Measurements from ENCODE around the gene RGL3. TPM values are rescaled to one million over a fixed set of nuclear protein-coding genes. Genes with fewer than 3 reads are reported as not detected.
"Not testable (repeated sequence)": the region's sequence is repeated elsewhere in the genome, so short reads cannot be mapped to it uniquely, and the experiment has no call there.

Gene RGL3
- total RNA-seq, 1 donor from 2014 or later, result 0.66 TPM

DNA sequence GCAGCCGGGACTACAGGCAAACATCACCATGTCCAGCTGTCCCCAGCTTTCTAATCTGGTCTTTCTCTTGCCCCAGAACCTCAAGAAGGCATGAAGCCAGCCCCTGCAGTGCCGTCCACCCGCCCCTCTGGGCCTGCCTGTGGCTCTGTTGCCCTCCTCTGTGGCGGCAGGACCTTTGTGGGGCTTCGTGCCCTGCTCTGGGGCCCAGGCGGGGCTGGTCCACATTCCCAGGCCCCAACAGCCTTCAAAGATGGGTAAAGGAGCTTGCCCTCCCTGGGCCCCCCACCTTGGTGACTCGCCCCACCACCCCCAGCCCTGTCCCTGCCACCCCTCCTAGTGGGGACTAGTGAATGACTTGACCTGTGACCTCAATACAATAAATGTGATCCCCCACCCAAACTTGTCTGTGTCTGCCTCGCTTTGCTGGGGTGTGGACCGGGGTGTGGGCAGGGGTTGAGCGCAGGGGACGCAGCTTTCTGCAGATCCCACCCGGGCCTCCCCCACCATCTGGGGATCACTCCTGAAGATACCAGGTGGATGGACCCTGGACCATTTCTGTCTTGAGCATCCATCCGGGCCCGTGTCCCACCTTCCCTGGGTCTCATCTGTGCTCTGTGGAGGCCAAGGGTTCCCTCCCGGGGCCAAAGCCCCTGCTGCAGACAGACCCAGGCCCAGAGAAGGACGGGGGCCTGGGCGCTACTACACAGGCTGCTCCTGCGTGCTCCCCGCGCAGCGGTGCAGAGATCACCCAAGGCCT lies 31.6 kb upstream of the RGL3 start:
- no peak for DNase-seq (ENCODE audit: low read depth, low spot score)

DNA sequence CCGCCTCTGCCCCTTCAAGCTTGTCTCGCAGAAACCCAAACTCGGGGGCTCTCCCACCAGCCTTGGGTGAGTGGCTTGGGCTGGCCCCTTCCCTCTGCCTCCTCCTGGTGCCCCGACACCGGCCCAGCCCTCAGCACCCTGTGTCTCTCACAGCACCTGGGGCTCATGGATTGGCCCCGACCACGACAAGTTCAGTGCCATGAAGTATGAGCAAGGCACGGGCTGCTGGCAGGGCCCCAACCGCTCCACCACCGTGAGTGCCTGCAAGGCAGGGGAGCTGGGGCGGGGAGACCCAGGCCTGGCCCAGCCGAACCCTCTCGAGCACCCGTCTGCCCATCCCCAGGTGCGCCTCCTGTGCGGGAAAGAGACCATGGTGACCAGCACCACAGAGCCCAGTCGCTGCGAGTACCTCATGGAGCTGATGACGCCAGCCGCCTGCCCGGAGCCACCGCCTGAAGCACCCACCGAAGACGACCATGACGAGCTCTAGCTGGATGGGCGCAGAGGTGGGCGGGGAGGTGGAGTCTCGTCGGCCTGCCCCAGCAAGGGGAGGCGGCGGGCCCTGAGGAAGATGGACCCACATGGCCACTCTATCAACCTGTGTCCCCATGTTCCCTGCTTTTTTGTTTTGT lies 29.9 kb upstream of the RGL3 start:
- DNase-seq (ENCODE audit: low read depth, low spot score), result no peak

DNA sequence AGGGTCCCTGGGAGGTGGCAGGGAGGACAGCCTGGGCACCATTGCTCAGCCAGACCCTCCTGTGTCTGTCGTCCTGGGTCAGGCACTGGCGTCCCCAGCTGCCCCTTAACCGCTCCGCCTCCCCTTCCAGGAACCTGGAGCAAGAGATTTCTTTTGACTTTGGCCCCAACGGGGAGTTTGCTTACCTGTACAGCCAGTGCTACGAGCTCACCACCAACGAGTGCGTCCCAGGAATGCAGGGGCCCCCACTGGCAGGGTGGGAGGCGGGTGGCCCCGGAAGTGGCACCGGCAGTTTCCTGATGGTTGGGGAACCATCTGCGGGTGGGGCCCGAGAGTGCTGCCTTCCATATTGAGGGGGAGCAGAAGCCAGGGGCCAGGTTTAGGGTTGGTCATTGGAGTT lies 29.3 kb upstream of the RGL3 start:
- no peak for DNase-seq (ENCODE audit: low read depth, low spot score)

DNA sequence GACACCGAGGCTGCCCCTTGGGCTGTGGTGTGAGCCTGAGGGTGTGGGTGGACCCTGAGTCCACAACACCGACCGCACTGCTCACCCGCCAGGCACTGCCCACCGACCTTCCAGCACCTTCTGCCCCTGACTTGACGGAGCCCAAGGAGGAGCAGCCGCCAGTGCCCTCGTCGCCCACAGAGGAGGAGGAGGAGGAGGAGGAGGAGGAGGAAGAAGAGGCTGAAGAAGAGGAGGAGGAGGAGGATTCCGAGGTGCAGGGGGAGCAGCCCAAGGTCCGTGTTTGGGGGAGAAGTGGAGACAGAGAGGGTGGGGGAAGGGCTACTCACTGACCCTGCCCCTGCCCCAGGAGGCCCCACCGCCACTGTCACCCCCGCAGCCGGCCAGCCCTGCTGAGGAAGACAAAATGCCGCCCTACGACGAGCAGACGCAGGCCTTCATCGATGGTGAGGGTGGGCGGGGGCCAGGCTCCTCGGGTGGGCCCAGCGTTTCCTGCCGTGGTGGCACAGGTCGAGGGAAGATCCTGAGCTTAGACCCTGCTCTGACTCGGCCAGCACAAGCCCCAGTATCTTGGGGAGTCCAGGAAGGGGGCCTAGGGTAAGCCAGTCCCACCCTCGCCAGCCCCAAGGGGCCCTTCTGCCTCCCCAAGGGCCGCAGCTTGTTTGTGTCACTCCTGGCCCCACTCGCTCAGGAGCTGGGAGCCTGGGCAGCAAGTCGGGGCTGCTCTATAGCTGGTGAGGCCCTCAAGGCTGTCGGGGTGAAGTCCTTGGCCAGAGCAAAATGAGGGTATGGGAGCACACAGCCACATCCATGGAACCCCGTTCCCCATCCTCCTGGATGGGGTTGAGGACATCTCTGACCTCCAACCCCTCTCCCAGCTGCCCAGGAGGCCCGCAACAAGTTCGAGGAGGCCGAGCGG lies 28.5 kb upstream of the RGL3 start:
- DNase-seq (ENCODE audit: low read depth, low spot score), result no peak

DNA sequence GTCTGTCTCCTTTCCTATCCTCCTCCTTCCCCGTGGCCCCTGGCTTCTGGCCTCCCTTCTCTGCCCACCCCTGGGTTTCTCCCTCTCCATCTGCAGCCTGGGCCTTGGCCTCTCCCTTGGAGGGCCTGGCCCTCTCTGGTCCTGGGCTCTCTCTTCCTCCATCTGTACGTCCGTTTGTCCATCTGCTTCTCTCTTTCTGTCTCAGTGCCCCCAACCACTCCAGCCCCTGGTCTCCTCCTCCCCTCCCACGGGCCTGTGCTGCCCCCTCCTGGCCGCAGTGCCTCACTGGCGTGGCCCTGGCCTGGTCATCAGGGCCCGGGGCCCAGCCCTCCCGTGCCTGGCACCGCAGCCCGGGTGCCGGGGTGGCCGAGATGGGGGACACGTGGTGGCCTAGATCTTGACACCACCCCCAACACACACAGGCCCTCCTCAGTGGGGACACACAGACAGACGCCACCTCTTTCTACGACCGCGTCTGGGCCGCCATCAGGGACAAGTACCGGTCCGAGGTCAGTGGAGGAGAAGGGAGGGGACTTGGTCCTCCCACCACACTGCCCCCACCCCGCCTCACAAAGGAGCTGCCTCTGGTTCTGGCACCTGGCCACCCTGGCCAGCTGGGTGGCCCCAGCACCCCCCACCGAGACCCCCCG lies 27.7 kb upstream of the RGL3 start:
- no peak for DNase-seq (ENCODE audit: low read depth, low spot score)

DNA sequence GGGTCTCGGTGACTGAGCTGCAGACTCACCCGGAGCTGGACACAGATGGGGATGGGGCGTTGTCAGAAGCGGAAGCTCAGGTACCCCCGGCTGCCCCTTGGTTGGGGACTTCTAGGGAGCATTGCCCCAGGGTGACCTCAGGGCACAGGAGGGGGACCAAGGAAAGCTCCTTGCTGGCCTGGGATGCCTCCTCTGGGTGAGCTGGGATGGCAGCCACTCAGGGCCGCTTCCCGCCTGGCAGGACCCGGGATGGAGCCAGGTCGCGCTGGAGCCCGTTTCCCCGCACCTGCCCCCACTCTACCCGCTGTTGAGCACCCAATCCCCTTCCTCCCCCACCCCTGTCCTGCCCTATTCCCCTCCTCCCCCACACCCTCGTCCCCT lies 27.1 kb upstream of the RGL3 start:
- no peak for DNase-seq (ENCODE audit: low read depth, low spot score)

DNA sequence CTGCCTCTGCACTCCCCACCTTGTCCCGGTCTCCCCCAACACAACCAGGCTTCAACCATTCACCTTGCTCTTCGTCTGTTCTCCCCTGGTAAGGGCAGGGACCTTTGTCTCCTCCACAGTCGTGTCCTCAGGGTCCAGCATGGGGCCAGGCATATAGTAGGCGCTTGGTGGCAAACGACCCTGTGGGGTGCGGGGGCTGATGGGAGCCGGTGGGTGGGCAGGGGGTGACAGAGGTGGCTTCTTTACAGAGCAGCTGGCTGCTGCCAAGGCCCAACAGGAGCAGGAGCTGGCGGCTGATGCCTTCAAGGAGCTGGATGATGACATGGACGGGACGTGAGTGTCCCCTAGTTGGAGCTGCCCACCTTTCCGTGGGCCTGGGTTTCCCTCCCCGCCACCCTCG lies 26.0 kb upstream of the RGL3 start:
- no peak for DNase-seq (ENCODE audit: low read depth, low spot score)

DNA sequence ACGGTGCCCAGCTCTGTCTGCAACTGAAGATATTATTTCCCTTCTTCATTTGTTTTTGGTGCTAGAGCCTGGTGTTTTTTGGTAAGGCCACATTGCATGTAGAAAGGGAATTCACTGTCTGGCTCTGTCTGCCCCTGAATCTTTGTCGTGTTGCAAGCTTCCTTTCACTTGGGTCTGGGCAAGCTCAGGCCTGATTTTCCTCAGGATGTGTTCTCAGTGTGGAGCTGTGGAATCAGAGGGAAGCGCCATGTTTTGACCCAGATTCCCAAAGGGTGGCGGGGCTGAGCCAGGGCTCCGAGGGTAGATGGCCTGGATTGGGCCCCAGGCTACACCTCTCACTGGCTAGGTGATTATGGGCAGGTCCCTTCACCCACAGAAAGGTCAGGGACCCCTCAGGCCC lies 24.9 kb upstream of the RGL3 start:
- no peak for DNase-seq (ENCODE audit: low read depth, low spot score)

DNA sequence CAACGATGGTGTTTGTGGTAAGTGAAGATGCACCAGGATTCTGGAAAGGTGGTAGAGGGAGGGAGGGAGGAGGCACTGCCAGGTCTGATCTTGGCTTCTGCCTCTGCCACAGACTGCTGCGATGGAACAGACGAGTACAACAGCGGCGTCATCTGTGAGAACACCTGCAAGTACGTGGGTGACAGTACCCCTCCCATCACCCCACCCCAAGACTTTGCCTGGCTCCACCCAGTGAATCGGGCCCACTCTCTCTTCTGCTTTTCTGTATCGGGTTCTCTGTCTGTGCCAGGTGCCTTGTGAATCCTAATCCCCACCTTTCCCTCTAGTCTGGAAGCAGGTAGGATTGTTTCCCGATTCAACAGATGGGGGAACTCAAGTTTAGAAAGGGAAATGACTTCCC lies 18.8 kb upstream of the RGL3 start:
- no peak for DNase-seq (ENCODE audit: low read depth, low spot score)

DNA sequence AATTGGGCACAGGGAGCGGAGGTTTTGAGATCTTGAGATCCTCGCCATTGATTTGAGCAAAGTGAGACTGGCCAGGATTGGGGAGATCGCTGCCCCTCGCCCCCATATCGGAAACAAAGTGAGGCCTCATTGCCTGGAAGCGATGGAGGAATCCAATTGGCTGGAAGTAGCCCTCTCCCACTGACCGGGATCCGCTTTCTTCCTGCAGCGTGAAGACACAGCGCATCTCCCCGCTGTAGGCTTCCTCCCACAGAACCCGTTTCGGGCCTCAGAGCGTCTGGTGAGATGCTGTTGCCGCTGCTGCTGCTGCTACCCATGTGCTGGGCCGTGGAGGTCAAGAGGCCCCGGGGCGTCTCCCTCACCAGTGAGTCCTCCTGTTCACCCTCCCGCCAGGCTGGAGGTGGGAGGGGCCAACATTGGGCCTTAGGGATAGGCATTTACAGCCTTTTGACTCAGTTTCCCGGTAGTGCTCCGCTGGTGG lies 16.8 kb upstream of the RGL3 start:
- no peak for DNase-seq (ENCODE audit: low read depth, low spot score)

DNA sequence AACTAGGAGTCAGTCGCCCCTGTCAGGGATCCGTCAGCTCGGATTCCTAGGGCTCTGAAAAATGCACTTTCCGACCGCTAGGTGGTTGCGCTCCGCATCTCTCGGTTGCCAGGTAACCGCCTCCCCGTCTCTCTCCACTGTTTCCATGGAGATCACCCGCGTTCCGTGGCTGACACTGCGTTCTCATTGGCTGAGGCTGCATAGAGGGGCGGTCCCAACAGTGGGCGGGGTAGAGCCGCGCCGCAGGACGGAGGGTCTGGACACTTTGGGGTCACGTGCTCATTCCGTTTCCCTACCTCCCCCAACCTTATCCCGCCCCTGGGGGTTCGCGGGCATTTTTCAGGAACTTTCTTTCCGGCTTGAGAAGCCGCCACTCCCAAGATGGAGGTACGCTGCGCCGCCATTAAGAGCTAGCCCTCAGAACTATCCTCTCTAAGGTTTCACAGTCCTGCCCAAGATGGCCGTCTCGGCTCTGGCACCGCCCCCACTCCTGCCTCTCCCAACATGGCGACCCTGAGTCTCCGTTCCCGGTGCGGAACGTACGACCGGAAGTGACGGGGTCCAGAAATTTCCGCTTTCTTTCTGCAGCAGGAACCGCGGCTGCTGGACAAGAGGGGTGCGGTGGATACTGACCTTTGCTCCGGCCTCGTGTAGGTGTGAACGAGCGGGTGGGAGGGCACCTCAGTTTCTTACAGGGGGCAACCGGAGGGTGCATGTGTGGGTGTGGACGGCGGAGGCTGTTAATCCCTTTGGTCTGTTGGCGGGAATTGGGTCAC lies 16.1 kb upstream of the RGL3 start, which contains the start of the genes ODAD3 and PRKCSH:
TSS of gene ODAD3 (minus strand) at position 65 of the 776 bp plus-strand sequence. CDS start 105 bp downstream, outside the sequence.
TSS of gene PRKCSH (plus strand) at position 579 of the 776 bp plus-strand sequence. CDS start 483 bp downstream, outside the sequence.
- DNase-seq (ENCODE audit: low read depth, low spot score), result peak; percentile 99

DNA sequence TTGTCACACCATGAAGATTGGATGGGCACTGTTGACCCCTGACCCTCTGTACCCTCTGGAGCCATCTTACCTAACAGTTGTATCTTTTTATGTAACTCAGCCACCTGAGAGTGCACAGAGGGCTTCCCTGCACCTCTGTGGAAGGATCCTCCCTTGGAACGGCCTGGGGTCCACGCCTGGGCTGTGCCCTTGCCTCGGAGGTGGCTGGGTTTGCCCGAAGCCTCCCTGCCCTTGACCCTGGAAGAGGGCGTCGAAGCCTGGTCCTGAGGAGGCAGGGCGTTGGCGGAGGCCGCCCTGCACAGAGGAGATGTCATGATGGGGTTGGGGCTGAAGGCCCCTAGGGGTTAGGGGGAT lies 15.6 kb upstream of the RGL3 start:
- DNase-seq (ENCODE audit: low read depth, low spot score), result no peak

DNA sequence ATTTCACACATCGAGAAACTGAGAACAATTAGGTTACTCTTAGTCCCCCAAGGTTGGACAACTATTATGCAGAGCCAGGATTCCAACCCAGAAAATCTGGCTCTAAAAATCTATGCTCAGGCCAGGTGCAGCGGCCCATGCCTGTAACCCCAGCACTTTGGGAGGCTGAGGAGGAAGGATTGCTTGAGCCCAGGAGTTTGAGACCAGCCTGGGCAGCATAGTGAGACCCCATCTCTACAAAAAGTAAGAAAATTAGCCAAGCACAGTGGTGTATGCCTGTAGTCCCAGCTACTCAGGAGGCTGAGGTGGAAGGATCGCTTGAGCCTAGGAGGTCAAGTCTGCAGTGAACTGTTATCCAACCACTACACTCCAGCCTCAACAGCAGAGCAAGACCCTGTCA lies 14.4 kb upstream of the RGL3 start:
- DNase-seq (ENCODE audit: low read depth, low spot score), result not testable (repeated sequence)

DNA sequence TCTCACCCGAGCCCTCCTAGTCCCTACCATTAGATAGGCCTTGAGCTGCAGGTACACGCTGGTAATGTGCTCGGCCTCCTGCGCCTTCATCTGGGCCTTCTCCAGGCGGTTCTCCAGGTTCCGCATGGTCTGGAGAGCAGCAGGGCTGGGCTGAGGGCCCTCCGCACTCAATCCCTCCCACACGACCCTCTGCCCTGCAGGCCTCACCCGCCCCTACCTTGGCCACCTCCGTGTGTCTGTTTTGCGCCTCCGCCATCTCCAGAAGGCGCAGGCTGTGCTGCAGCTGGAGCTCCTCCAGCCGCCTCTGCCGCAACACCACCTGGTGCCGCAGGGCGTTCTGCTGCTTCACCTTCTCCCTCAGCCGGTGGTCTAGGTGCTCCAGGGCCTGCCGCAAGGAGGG lies 7.5 kb upstream of the RGL3 start:
- no peak for DNase-seq (ENCODE audit: low read depth, low spot score)

DNA sequence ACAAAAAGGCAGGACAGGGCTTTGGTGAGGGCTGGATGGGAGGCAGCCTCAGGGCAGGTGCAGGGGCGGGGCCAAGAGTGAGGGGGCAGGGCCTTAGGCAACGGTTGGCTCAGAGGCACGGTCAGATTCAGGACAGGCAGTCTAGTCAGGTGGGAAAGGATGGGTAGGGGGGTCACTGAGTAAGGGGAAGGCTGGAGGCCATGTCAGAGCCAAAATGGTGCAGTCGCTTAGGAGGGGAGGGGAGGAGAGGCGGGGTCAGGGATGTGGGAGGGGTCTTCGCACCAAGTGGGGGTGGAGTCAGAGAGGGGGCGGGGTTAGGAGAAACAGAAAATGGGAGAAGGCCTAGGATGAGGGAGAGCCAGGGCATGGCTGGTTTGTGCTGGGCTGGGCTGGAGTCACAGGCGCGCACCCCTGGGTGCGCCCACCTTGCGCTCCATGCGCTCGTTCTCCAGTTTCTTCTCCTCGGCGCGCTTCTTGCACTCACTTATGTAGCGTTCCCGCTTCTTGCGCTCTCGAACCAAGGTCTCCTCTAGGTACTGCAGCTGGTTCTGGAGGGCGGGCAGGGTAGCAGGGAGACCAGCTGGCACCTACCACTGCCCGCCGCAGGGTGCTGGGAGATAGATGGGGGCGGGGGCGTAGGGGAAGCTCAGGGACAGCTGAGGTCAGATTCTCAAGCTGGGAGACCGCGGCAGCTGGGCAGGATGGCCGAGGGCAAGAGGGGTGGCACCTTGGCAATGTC lies 6.8 kb upstream of the RGL3 start:
- no peak for DNase-seq (ENCODE audit: low read depth, low spot score)

DNA sequence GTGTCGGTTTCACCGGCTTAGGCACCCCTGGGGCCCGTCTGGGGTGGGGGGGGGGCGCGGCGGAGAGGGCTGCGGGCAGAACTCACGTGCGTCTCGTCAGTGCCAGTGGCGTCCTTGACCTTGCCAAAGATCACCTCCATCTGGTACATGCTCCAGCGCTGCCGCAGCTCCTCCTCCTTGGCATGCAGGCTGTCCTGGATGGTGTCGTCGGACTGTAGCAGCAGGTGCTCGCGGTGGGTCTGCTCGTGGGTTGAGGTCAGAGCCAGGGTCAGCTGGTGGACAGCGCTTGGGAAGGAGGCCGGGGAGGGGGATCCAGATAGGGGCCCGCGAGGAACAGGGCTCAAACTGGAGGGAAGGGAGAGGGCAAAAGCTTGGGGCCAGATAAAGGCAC lies 4.7 kb upstream of the RGL3 start:
- DNase-seq (ENCODE audit: low read depth, low spot score), result no peak

DNA sequence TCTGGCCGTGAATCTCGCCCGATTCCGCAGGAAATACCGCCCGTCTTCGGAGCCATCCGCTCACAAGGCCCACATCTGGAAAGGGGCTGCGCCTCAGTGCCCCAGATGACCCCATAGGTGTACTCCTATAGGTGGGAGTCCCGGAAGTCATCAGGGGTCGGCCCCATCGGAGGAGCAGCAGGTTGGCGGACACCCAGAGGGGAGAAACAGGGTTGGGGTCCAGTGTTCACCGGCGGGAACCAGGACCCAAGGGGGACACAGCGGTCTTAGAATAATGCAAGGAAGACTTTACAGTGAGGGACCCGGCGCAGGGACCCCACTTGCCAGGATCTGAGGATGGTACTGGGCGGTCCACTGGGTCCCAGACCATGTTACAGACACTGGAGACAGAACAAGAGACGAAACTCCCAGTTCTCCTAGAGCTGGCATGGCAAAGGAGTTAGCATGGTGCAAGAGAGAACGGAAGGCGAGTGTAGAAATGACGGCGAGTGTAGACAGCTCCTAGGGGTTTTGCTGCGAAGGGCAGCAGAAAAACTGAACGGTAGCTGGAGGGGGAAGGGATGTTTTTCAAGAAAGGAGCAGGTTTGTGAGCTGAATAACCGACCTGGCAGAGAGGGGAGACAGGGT lies 4.2 kb upstream of the RGL3 start:
- no peak for DNase-seq (ENCODE audit: low read depth, low spot score)

DNA sequence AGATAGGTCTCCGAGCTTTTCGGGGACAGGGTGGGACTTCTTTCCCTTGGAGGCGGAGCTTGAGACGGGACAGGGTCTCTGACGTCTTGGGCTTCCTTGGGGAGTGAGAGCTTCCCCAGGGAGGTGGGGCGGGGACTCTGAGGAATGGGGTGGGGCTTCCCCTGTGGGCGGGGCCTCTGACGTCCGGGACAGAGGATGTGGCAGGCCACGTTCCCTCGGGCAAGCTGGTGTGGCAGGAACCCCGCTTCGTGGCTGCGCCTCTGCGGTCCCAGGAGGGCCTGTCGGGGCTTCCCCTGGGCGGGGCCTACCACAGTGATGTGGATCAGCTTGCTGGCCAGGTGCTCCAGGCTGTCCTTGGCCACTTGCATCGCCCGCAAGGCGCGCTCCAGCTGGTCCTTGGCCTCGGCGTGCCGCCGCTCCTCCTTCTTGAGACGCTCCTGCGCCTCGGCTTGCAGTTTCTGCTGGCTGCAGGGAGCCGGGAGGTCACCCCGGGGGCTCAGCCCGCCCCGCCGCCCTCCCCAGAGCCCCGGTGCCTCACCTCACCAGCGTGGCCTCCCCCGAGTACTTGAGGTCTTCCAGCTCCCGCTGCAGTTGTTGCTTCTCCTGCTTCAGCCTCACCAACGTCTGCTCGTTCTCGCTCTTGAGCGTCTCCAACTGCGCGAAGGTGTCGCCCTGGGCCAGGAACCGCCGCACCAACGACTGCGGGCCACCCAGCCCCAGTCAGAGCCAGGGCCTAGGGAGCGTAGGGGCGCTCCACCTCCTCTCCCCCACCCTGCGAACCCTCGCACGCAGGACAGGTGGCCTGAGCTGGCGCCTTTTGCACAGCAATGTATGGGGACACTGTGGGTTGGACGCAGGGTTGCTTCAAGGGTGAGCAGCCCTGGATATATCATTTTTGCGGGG lies 3.3 kb upstream of the RGL3 start:
- DNase-seq (ENCODE audit: low read depth, low spot score), result no peak

All from pulmonary artery endothelial cell (primary cell).